Kidney capillary endothelial cell (primary cell): ENCODE measurements around the gene PLPPR3.
"Not testable (repeated sequence)": the region's sequence is repeated elsewhere in the genome, so short reads cannot be mapped to it uniquely, and the experiment has no call there.

Experiments used
- DNase-seq: peaks from one replicate; pipeline ENCODE4 v3.0.0-alpha.2; 2018; ENCODE audit warnings: low spot score

The PLPPR3 gene

GRCh38 chr19:854549-854948 lies 32.8 kb upstream of the PLPPR3 start:
- DNase-seq = no peak

DNA sequence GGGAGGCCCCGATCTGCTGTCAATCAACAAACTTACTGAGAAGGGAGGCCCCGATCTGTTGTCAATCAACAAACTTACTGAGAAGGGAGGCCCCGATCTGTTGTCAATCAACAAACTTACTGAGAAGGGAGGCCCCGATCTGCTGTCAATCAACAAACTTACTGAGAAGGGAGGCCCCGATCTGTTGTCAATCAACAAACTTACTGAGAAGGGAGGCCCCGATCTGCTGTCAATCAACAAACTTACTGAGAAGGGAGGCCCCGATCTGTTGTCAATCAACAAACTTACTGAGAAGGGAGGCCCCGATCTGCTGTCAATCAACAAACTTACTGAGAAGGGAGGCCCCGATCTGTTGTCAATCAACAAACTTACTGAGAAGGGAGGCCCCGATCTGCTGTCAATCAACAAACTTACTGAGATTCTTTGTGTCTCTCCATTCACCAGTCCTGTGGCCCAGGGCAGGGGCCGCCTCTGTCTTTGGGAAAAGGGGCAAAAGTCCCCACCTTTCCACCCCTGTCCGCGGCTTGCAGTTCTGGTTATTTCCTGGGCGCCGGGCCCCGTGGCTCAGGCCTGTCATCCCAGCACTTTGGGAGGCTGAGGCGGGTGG lies 32.0 kb upstream of the PLPPR3 start:
- DNase-seq = not testable (repeated sequence)

- DNase-seq = no peak
Observed at GRCh38 chr19:853014-853585, 31.3 kb upstream of the PLPPR3 start.

- no peak for DNase-seq
Observed at GRCh38 chr19:852136-853013, 30.6 kb upstream of the PLPPR3 start, which contains the start of gene ELANE. TSS of gene ELANE (plus strand) at chr19:852303. CDS start at chr19:852329, 26 bp downstream.

- no peak for DNase-seq
Observed at GRCh38 chr19:850979-851335, 29.2 kb upstream of the PLPPR3 start.

GRCh38 chr19:850221-850978 lies 28.6 kb upstream of the PLPPR3 start:
- DNase-seq = no peak

DNA sequence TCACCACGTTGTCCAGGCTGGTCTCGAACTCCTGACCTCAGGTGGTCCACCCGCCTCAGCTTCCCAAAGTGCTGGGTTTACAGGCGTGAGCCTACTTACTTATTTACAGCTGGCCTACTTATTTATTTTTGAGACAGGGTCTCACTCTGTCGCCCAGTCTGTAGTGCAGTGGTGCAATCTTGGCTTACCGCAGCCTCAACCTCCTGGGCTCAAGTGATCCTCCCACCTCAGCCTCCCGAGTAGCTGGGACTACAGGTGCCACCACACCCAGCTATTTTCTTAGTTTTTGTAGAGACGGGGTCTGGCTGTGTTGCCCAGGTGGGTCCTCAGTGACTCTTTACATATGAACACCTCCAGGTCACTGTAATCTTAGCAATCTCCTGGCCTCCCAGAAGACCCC lies 27.4 kb upstream of the PLPPR3 start:
- DNase-seq = not testable (repeated sequence)

- DNase-seq = no peak
Observed at GRCh38 chr19:848386-848921, 26.7 kb upstream of the PLPPR3 start.

DNA sequence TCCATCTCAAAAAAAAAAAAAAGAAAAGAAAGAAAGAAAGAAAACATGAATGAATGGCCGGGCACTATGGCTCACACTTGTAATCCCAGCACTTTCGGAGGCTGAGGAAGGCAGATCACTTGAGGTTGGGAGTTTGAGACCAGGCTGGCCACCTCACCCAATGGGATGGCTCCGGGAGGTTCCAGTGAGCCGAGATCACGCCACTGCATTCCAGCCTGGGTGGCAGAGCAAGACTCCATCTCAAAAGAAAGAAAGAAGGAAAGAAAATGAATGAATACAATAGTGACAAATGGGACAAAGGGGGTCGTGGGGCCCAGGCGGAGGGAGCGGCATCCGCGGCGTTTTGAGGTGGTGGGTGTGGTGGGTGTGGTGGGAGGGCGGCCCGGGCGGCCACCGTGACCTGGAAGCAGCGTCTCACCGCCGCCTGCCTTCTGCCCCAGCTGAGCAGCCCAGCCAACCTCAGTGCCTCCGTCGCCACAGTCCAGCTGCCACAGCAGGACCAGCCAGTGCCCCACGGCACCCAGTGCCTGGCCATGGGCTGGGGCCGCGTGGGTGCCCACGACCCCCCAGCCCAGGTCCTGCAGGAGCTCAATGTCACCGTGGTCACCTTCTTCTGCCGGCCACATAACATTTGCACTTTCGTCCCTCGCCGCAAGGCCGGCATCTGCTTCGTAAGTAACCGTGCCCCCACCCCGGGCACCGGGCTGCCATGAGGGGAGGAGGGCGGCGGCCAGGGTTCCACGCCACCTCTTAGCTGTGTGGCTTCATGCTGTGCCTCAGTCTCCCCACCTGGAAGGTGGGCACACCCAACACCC lies 24.2 kb upstream of the PLPPR3 start:
- DNase-seq = no peak

DNA sequence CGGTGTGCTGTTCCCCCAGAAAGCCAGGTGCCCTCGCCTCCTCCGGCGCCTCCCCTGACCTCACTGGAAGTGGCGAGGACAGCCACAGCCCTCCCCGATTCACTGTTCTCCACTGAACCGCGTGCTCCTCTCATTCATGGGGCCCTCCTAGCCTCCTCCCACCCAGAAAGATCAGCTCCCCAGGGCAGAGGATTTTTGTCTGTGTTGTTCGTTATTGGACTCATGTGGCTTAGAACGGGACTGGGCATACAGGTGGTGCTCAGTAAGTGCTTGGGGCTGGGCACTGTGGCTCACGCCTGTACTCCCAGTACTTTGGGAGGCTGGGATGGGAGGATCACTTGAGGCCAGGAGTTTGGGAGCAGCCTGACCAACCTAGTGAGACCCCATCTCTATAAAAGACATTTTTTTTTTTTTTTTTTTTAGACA lies 22.8 kb upstream of the PLPPR3 start:
- no peak for DNase-seq

DNA sequence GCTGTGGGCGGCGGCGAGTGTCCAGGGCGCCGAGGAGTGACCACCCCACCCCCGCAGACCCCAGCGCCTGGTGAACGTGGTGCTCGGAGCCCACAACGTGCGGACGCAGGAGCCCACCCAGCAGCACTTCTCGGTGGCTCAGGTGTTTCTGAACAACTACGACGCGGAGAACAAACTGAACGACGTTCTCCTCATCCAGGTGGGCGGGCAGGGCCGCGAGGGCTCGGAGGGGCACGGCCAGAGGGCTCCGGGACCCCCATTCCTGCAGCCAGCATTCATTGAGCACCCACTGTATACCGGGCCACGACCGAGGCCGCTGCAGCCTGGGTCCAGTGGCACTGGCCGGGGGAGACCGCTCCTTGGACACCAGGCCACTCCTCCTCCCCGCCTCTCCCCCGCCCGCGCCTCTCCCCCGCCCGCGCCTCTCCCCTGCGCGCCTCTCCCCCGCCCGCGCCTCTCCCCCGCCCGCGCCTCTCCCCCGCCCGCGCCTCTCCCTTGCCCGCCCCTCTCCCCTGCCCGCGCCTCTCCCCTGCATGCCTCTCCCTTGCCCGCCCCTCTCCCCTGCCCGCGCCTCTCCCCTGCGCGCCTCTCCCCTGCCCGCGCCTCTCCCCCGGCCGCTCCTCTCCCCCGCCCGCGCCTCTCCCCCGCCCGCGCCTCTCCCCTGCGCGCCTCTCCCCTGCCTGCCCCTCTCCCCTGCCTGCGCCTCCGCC lies 22.2 kb upstream of the PLPPR3 start:
- no peak for DNase-seq

GRCh38 chr19:843180-843835 lies 21.6 kb upstream of the PLPPR3 start:
- DNase-seq = no peak

DNA sequence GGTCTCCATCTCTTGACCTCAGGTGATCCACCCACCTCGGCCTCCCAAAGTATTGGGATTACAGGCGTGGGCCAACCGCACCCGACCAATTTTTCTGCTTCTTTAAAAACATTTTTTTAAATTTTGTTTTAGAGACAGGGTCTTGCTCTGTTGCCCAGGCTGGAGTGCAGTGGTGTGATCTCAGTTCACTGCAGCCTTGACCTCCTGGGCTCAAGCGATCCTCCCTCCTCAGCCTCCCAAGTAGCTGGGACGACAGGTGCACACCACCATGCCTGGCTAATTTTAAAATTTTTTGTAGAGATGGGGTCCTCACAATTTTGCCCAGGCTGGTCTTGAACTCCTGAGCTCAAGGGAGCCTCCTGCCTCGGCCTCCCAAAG lies 21.0 kb upstream of the PLPPR3 start:
- DNase-seq = not testable (repeated sequence)

- no peak for DNase-seq
Observed at GRCh38 chr19:840519-841206, 18.9 kb upstream of the PLPPR3 start, which contains the start of gene PRTN3. TSS of gene PRTN3 (plus strand) at chr19:840999. CDS start at chr19:841009, 10 bp downstream.

DNA sequence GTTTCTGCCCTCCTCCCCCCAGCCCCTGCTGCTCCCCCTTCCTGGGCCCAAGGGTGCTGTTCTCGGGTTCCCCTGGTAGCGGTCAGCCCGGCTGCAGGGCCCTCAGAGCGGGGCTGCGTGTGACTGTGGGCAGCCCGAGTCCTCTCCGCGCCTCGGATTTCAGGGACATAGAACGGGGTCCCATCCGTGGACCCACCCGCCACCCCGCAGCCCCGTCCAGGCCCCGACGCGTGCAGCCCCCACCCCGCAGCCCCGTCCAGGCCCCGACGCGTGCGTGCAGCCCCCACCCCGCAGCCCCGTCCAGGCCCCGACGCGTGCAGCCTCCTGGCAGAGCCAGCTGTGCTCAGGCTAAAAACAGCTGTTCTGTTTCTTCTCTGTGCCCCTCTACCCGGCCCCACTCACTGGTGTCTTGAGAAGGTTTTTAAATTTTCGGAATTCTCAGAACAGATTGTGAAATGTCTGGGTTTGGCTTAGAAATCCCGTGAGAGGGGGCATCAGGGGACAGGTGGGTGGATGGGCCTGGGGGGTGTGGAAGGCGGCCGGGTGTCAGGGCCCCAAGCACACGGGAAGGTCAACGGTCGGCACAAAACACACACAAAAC lies 13.6 kb upstream of the PLPPR3 start:
- DNase-seq = no peak

DNA sequence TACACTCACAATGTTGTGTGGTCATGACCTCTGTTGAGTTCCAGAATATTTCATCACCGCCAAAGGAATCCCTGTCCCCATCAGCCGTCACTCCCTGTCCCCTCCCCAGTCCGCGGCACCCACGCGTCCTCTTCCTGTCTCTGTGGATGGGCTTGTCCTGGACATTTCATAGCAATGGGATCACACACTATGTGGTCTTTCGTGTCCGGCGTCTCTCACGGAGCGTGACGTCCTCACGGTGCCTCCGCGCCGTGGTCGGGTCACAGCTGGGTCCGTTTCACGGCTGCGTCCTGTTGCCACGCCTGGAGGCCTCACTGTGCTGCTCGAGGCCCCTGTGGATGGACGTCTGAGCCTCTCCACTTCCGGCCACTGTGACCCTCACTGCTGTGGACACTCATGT lies 12.5 kb upstream of the PLPPR3 start:
- DNase-seq = no peak

DNA sequence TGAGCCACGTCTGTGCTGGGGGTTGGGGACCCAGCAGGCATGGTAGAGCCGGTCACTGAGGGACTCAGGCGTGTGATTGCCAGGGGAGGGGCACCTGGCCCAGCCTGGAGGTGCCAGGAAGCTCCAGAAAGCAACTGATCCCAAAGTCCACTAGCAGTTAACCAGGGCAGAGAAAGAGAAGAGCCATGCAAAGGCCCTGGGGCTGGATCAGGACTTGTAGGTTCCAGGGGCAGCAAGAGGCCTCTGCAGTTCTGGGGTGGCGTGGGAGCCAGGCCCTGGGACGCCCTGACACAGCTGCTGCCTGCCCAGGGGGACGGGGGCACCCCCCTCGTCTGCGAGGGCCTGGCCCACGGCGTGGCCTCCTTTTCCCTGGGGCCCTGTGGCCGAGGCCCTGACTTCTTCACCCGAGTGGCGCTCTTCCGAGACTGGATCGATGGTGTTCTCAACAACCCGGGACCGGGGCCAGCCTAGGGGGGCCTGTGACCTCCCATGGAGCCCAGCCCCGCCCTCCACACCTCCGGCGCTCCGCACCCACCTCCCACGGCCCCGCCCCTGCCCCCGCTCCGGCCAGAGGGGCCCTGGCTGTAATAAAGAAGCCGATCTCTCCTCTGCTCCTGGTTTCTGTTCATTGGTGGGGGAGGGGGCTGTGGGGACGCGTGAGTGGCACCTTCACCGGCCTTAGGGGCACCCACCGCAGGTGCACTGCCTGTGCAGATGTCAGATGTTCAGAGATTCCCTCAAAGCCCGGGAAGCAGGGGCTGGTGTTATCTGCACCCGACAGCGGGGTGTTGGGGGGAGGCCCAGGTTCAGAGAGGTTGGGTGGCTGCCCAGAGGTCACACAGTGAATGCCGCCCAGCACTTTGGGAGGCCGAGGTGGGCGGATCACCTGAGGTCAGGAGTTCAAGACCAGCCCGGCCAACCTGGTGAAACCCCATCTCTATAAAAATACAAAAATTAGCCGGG lies 9.9 kb upstream of the PLPPR3 start:
- no peak for DNase-seq
